HG02588 (cell line): ENCODE measurements around the gene BNC1.
"Not testable (repeated sequence)": the region's sequence is repeated elsewhere in the genome, so short reads cannot be mapped to it uniquely, and the experiment has no call there.

Experiments used
- ATAC-seq: cut with Tn5 transposase; IDR thresholded peaks from one replicate; pipeline ENCODE4 v1.9.1; 2021; ENCODE audit warnings: mild to moderate bottlenecking, moderate library complexity; ENCODE audit not compliant: unreplicated experiment

The BNC1 gene

DNA sequence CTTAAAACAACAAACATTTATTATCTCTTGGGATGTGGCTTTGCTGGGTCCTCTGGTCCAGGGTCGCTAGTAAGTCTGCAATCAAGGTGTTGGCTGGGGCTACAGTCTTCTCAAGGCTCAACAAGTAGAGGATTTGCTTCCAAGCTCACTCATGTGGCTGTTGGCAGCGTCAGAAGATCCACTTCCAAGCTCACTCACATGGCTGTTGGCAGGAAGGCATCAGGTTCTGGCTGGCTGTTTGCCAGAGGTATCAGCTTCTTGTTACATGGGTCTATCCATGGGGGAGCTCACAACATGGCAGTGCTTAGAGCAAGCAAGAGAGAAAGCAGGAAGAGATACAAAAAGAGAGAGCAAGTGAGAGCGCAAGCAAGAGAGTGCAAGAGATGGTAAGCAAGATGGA, 15.0 kb upstream of the BNC1 start:
- ATAC-seq = no peak

DNA sequence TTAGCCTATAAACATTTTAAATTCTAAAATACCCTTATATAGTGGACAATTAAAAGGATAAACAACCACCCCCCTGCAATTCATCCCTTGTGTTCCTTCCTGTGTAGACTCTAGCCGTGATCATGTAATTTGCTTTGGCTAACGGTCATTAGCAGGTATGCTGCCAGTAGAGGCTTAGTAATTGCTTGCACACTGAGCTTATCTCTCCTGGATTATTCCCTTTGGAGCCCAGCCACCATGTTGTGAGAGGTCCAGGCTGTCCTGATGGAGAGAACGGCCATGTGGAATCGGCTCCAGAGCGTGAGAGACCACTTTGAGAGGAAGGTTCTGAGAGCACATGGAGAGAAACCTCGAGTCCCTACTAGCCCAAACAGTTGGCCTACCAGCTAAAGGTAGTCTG, 11.0 kb upstream of the BNC1 start:
- no peak for ATAC-seq

DNA sequence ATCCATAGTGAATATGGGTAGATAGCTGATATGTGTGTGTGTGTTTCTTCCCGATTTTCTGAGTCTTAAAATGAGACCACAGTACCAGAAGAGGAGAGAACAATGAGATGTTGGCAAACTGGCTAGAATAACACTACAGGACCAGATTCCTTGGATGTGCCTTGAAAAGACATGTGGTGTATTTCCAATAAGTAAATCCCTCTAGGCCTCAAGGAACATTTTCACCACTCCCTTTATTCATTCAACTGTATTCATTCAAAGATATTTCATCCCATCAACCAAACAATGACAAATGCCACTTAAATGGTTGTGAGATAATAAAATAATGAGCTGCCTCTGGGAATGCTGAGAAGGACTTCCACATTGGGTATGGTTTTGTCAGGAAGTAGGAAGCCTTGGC, 8.7 kb upstream of the BNC1 start:
- ATAC-seq = no peak

DNA sequence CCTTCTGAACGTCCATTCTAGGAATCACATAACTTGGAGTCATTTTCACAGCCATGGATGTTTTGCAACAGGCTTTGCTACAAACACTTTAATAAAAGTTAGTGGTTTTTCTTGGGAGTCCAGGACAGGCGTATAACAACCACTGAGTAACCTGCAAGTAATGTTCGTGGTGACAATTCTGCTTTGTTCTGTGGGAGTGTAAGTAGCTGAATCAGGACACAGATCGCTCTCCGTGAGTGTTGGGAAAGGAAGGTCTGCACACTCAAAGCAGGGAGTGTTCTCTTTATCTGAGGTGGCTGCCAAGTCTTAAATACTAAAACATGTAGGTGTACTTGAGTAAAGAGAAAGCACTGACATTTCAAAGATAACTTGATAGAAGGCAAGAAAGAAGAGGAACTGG, 7.9 kb upstream of the BNC1 start:
- ATAC-seq = no peak

DNA sequence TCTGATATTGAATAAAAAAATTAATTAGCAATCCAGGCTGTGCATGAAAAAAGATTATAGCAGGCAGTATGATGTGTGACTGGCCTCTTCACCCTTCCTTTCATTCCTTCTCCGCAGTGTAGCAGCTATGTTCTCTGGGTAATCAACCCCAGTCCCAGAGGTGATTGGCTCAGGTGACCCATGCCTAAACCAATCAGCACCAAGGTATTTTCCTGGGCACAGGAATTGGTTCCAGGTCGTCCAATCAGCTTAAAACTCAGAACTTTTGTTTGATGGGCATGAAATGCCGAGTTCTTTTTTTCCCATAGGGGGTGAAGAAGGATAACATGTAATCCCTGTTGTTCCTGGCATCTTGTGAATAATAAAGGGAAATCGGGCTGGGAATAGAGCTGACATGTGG, 5.8 kb upstream of the BNC1 start:
- no peak for ATAC-seq

DNA sequence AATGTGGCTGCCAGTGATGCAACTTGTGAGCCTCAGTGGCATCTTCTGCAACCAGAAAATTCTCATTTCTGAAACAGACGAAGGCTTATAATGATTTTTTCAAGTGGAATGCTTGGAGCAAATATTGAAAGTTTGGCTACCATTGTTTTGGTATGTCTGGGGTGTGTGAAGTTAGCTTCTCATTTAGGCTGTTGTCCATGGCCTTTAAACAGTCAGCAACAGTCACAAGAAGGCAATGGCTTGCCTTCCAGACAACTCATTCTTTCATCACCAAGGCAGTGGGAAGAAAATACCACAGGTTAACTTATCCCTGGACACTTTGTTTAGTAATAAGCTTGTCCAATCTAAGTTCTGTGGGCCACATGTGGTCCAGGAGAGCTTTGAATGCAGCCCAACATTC, 4.7 kb upstream of the BNC1 start:
- ATAC-seq = no peak

DNA sequence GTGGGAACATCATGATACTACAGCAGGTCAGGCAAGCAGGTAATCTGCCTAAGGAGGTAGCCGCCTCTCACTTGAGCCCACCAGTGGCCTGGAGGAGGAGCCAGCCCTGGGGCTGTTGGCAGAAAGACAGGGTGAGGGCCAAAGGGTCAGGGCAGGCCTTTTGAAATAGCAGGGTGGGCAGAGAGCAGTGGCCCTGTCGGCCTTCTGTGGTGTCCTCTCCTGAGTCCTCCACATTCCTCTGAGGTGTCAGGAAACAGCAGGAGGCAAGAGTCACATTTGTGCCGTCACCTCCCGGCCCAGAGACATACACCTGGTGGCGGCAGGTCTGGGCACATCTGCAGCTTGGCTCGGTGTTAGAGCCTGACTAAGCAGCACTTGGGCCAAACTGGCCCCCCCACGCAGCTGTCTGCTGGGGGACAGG, 3.9 kb upstream of the BNC1 start:
- no peak for ATAC-seq

DNA sequence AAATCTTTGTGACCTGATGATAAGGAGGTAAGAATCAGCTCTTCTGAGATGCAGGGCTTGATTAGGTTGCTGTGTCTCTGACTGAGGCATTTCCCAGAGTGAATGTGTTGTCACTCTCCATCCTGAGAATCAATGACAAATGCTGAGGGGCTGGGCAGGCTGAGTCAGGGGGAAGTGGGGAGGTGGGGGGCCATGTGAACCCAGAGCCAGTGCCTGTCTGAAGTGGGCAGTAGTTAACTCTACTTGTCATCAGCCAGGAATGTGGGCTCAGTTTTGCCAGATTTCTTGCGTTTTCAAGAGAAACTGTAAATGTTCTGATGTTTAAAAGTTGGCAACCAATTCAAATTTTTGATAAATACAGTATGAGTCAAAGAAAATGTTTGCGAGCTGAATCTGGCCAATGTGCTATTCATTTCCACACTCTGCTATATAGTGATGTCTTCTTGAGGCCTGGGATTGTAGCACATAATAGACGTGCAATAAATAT, 3.1 kb upstream of the BNC1 start:
- no peak for ATAC-seq

DNA sequence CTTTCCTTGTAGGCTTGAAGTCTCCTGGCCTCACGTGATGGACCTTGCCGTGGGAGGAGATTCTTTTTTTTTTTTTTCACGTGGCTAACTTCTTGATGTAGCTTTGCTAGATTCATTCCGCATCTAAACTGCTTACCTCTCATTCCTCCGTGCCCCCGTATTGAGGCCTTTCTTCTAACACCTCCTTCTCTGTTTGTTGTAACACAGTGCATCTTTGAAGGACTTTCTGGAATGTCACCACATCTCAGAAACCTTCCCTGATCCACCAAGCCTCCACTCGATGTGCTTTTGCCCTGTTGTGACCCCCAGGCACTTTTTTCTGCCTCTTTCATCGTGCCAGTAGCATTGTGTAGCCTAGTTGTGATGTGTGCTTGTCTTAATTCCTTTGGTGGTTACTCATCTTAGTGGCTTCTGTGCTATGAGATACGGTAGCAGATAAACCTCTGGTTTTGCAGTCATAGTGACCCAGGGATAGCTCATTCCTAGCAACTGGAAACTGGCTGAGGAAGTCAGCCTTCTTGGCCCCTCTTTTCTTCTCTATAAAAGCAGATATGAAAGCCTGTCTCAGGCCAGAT, 1.6 kb upstream of the BNC1 start:
- ATAC-seq = no peak

DNA sequence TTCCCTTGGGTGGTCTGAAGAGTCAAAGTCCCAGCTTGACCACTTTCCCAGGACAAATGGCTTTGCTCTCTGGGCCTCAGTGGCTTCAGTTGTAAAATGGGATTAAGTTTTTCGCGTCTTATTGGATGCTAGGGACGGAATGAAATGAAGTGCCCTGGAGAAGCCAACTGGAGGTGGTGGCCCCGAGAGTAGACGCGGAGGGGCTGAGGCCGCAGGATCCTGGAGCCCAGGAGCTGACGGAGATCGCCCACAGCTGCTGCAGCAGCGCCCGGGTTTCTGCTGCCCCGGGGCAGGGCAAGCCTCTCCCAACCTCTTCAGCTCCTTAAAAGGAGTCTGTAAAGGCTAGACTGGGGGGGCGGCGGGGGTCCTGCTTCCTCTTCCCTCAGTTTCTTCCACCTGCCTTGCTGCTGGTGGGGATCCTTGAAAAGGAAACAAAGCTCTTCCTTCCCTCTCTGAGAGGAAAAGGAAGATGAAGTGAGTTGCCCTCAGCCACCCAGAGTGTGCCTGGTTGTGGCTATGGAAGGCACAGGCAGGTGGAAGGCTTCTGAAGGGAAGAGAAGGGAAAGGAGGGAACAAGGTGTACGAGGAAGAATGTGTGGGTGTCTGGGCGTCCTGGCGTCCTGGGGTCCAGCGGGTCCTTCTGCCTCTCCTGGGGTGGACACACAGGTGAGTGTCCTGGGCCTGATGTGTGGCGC, 967 bp upstream of the BNC1 start:
- no peak for ATAC-seq

DNA sequence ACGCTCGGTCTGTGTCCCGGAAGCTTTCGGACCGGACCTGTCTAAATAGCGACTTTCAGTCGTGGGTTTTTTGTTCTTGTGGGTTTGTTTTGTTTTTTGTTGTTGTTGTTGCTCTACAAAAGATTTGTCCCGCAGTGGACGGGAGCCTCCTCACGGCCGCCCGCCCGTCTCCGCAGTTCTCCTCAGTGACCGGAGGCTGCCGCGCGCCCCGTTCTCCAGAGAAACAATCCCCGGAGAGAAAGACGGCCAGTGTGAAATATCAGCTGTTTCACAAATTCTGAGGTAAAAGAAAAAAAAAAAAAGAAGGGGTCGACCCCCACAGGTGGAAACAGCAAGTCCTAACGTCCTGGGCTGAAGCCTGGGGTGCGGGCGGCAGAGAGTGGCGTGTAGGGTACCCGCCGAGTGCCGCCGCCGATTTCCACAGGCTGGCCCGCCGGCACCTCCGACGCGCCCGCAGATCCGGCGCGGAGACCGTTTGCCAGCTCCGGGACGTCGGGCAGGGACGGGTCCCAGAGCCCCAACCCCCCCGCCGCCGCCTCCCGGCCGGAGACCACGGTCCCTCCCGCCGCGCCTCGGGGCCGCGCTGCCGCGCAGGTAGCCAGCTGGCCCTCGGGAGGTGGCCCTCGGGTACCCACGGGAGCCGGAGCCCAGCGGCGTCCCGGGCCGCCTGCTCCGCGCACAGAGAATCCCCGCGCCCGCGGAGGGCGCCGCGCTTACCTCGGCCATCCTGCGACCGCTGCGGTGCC, 478 bp downstream of the BNC1 start:
- ATAC-seq = no peak

DNA sequence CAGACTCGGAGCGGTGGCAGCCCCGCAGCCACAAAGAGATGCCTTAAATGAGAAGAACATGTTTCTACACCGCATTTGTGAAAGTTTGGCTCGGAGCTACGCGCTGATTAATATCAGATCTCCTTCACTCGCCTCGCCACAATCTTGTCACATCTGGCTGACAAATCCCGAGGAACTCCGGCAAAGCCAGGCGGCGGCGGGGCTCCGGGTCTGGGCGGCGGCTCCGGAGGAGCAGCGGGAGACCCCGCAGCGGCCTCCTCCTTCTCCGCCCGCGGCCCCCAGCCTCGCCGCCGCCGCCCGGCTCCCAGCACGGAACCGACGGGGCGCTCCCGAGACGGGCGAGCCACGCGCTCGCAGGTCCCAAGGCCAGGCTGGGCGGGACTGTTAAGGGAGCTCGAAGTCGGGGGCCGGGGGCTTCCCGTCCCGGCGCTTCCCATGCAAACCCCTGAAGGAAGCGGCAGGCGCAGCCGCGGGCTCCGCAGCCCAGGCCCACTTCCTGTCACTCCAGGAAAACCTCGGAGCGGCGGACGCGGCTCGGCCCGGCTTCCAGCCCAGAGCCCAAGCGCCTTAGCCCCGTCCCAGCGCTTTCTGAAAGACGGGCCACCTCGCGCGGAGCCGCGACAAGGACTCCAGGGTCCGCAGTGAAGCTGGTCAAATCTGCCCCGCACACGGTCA, 1.2 kb downstream of the BNC1 start:
- no peak for ATAC-seq

DNA sequence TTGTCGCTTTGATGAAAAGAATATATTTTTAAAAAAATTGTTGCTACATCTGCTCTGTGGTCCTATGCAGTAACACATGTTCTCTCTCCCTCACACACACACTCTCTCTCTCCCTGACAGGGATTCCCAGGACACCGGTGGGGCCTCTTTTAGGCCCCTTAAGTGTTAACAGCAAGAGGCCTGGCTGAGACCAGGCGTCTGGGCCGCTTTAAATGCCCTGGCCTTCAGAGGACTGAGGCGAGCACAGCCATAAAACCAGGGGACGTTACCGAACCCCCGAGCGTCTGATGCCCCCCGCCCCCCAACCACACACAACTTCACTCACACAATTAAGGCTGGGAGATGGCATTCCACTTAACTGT, 1.7 kb downstream of the BNC1 start:
- no peak for ATAC-seq

DNA sequence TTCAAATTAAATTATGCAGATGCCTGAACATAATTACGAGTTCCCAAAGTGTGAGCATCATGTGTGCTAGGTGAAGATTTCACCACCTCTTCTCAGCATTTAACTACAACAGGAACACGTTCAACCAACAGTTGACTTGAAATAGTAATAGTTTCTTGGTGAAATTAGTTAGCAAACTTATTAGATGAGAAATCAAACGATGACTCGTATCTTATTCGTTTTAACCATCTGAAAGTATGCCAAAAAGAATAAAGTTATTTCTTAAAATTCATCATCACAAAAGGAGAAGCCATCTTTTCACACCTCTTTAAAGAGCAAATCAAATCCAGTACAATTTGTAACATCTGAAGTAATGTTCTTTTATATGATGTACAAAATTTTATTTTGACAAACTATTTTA, 2.3 kb downstream of the BNC1 start:
- no peak for ATAC-seq

DNA sequence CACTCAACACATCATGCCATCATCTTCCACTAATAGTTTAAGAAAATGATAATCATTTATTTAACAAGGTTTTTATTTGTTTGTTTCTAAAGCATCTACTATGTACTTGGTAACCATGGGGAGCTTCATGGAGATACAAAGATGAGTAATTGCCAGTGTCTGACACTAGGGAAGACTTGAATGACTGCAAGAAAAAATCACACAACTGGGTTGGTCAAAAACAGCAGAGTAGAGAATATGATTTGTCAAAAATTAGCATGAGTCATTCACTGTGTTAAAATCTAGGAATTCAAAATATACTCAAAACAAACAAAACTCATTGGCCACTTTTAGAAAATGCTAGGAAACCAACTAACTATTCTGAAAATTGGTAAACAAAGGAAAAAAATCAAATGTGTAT, 6.3 kb downstream of the BNC1 start:
- no peak for ATAC-seq

DNA sequence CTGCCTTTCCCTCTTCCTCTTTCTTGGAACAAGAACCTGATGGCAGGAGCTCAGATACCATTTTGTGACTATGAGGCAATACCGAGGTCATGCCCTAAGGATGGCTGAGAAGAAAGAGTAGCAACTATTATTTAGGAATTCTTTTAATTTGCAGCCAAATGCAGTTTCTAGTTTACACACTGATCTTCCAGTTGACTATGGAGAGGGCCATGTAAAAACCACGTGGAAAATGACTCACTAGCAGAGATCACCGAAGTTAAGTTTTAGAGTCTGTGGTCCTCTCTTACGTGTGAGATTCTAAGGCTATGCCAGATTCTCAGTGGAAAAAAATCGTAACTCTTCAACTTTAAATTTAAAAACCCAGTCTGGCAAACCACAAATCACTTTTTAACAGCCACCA, 7.8 kb downstream of the BNC1 start:
- ATAC-seq = no peak

DNA sequence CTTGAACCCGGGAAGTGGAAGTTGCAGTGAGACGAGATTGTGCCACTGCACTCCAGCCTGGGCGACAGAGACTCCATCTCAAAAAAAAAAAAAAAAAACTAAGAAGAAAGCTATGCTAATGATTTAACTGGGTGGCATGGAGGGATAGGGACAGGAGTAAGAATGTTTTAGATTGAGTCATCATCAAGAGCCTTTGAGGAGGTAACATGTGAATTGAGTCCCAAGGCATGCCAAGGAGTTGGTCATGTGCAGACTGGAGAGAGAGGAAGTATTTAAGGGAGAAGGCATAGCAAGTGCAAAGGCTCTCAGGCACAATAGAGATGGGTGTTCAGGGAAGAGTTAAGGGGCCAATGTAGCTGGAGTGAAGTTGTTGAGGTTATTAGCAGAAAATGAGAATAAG, 9.1 kb downstream of the BNC1 start:
- ATAC-seq = no peak

DNA sequence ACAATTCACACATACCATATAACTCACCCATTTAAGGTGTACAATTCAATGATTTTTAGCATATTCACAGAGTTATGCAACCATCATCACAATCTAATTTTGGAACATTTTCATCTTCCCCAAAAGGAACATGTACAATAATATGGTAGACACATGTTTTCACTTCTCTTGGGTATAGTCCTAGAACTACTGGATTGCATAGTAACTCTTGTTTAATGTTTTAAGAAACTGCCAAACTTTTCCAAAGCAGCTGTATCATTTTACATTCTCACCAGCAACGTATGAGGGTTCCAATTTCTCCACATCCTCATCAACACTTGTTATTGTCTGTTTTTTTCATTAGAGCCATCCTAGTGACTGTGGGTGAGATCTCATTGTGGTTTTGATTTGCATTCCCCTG, 14.3 kb downstream of the BNC1 start:
- no peak for ATAC-seq

DNA sequence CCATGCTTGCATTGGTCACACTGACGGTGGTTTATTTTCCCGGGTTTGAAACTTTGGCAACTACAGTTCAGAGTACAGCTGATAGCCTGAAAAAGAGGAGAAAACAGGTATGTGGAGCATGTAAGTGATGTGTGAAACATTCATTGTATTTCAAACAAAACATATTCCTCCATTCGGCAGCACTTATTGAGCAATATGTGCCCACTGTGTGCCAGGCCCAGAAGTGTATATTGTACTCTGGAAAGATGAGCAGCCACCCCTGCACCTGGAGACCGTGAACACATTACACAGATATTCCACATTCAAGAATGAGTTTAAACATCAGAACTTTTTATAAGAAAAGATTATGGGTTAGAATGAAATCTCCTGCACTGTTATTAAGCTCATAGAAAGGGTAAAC, 16.3 kb downstream of the BNC1 start:
- ATAC-seq = no peak

DNA sequence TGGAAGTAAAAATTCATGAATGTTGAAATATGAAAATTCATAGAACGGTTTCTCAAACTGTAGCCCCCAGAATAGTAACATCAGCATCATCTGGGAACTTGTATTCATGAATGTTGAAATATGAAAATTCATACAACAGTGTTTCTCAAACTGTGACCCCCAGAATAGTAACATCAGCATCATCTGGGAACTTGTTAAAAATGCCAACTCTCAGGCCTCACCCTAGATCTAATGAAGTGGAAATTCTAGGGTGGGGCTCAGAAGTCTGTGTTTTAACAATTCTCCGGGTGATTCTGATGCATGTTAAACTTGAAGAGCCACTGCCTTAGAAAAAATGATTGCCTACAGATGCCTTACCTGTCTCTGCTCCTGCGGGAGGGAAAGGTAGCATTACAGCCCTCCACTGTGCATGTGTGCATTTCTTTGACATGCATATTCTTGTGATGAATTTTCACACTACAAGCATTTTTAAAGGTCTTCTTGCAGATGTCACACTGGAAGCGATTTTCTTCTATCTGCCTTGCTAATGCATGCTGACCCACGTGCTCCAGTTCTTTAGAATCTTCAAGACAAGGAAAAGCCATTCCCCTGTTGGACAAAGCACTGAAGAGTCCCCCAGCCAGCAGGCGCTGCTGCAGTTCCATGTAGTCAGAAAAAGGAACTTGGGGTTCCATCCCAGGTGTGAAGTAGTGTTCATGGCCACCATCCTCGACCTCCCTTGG, 21.7 kb downstream of the BNC1 start:
- ATAC-seq = no peak

DNA sequence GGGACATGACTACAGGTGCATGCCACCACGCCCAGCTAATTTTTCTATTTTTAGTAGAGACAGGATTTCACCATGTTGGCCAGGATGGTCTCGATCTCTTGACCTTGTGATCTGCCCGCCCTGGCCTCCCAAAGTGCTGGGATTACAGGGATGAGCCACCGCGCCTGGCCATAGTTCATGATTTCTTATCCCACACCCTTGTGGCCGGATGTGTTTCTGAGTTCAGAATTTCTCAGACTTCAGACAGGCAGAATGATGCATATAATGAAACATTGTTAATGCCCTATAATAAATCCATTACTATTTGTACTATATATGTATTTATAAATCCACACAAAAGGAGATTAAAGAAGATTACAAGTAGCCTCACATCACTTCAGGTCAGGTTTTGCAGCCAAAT, 22.3 kb downstream of the BNC1 start:
- not testable (repeated sequence) for ATAC-seq
